HUDEP-2 (cell line): Measurements from ENCODE around the gene PODXL.

Experiments
- DNase-seq, 76 experiments: peaks; one replicate each; lab custom pipeline; 2025; ENCODE audit not compliant: unreplicated experiment in 76 of 76; lab: John Stamatoyannopoulos, UW

Gene PODXL

GRCh38 chr7:131556053-131556908 is at the start of gene PODXL:
Gene PODXL, minus strand, starts transcription at chr7:131556628. Its CDS starts 269 bp downstream, at chr7:131556359.
- peak in 51 of 76 experiments; percentile 5 to 66 (median 30) for DNase-seq

DNA sequence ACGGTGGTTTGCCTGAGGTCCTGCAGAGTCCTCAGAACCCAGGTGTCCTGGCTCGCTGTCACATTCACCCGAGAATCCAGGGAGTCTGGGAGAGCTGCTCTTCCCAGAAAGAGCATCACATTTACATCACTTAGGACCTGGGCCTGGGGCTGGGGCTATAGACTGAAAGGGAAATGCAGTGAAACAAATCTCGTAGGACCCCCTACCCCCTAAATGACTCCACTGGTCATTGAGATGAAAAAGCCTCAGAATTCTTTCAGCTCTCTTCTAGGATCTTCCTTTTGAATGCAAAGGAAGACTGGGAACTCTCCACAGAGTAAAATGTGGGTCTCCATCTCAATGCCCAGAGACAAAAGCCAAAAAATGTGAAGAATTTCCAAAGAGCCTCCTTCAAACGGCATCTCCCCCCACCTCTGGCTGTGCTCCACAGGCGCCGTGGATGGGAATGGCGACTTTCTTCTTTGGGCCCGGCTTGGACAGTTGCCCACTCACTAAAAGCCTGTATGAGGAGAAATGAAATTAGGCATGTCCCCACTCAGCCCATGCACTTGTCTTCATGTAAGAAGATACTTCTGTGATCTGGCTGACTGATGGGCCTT is 49.0 kb upstream of the PODXL start:
- no peak for DNase-seq

- DNase-seq, result no peak
Measured at GRCh38 chr7:131604841-131605279, 48.4 kb upstream of the PODXL start.

GRCh38 chr7:131603932-131604331 is 47.5 kb upstream of the PODXL start:
- peak in 6 of 76 experiments; percentile 6 to 34 (median 18) for DNase-seq

GRCh38 chr7:131602994-131603372 is 46.6 kb upstream of the PODXL start:
- DNase-seq, result peak in 72 of 76 experiments; percentile 13 to 87 (median 60)

DNA sequence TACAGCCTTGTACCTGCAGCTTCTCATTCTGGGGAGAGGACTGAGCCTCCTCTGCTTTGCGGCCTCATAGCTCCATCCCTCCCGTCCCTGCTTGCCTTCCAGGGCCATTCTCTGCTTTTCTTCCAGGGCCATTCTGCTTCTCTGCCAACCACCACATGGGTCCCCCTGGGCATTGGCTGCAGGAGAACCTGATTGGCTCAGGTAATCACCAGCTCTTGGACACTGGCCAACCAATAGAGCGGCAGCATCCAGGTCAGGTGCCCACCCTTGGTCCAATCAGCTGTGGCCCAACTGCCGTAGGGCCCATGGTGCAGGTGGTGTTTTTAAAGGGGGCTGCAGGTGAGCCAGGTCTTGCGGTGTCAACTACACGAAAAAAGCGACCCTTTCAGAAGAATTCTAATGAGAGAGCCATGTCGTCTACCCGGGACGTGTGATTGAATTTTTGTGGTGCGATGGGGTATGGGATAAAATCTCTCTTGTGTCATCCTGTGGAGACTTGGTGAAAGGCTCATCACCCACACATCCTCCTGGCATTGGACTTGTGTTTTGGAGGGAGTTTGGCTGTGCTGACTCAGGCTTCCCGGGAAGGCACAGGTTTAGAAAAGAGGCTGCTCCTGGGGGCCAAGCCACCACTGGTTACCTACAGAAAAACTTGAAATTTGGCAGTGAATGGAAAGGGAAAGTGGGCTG is 46.0 kb upstream of the PODXL start:
- peak in 3 of 76 experiments; percentile 2 to 45 (median 9) for DNase-seq

- no peak for DNase-seq
Measured at GRCh38 chr7:131600085-131600881, 43.9 kb upstream of the PODXL start.

DNA sequence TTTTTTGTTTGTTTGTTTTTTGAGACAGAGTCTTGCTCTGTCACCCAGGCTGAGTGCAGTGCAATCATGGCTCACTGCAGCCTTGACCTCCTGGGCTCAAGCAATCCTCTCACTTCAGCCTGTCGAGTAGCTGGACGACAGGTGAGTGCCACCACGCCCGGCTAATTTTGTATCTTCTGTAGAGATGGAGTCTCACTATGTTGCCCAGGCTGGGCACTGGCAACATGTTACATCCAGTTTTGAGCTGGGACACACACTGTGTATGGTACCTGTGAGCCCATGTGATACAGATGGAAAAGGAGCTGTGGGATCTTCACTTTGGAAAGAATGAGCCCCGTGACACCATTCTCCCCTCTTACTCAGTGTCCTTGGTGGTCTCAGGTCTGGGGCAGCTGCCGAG is 40.4 kb upstream of the PODXL start:
- DNase-seq, result no peak

DNA sequence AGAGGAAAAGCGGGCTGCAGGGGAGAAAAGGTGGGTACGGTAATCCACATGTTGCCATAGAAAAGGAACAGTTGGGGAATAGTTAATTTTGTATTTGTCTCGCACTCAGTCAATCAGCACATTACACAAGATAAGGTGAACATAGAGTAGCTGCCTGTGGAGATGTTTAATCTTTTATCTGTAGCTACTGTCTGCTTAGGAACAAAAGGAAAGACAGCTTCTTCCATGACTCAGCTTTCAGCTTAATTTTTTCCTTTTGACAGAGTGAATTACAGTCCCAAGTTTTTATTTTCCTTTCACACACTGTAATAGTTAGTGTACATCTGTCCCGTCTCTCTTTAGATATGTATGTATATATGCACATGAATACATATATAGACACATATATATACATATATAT is 39.3 kb upstream of the PODXL start:
- peak in 1 of 76 experiments; percentile 16 for DNase-seq

DNA sequence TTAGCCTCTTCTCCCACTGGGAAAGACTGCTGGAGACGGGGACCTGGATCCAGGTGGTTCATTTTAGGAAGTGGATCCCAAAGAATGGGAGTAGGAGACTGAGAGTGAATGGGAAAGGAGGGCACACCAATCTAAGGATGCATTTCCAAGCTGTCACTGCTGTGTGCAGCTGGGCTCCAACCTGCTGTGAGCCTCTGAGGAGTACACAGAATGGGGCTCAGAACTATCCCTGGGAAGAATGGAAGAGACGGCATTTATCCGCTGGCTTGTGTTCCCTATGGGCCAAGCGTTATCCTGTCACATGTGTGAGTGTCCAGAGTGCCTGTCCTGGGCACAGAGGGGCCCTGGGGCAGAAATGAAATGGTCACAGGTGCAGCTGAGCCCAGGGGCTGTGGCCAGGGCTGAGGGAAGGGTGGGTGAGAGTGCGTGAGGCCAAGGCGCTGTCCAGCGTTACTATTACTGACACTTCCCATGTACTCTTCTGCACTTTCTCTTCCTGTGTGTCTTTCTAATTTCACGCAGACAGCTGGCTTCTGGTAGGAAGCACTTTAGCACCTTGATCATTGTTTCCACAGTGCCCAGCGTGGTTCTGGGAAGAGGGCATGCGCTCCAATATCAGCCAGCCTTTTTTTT is 35.4 kb upstream of the PODXL start:
- no peak for DNase-seq

DNA sequence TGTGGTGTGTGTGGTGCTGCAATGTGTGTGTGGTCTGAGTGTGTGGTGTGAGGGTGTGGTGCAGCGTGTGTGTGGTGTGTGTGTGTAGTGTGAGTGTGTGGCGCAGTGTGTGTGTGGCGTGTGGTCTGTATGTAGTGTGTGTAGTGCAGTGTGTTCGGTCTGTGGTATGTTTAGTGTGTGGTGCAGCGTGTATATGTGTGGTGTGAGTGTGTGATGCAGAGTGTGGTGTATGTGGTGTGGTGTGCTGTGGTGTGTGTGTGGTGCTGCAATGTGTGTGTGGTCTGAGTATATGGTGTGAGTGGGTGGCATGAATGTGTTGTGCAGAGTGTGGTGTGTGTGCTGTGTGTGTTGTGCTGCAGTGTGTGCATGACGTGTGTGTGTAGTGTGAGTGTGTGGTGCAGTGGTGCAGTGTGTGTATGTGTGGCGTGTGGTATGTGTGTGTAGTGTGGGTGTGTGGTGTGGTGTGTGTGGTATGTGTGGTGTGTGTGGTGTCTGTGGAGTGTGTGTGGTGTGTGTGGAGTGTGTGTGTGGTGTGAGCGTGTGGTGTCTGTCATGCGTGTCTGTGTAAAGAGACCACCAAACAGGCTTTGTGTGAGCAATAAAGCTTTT is 31.0 kb upstream of the PODXL start:
- no peak for DNase-seq

GRCh38 chr7:131586759-131587158 is 30.3 kb upstream of the PODXL start:
- no peak for DNase-seq

- DNase-seq, result peak in 60 of 76 experiments; percentile 3 to 77 (median 36)
Measured at GRCh38 chr7:131586259-131586658, 29.8 kb upstream of the PODXL start.

- no peak for DNase-seq
Measured at GRCh38 chr7:131583430-131583829, 27.0 kb upstream of the PODXL start.

GRCh38 chr7:131581241-131582051 is 25.0 kb upstream of the PODXL start:
- no peak for DNase-seq

- DNase-seq, result no peak
Measured at GRCh38 chr7:131578602-131579001, 22.2 kb upstream of the PODXL start.

DNA sequence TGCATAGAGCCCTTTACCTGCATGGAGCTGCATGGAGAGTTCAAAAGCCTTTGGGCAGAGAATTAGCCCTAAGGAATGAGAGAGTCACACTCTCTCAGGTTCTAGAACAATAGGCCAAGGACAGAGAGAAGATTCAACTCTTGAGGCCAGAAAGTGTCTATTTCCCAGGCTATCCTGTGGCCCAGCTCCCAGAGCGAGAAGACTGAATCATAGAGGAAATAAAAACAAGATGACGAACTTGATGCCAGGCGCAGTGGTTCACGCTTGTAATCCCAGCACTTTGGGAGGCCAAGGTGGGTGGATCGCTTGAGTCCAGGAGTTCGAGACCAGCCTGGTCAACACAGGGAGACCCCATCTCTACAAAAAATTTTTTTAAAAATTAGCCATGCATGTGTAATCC is 18.3 kb upstream of the PODXL start:
- no peak for DNase-seq

- DNase-seq, result no peak
Measured at GRCh38 chr7:131570401-131570800, 14.0 kb upstream of the PODXL start.

DNA sequence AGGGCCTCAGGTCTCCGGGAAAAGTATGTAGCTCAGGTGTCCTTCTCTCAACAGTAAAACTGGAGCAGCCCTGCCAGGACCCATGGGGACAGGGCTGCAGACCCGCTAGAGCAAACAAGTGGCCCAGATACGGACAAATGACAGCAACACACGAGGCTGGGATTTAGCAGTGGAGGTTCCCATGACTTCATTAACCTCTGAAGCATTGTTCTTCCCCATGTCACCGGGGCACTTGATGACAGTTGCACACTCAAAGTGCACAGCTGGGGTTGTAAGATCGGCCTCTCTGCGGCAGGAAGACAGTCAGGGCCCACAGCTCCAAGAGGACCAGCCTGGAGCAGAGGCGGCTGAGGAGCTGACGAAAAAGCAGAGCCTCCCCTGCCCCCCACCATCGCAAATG is 12.5 kb upstream of the PODXL start:
- DNase-seq, result no peak
